HepG2 (cell line): ENCODE data around the gene MYL6. TPM values are rescaled to one million over a fixed set of nuclear protein-coding genes. Genes with fewer than 3 reads are reported as not detected.

ENCODE experiments used
- CEBPB ChIP-seq: IDR thresholded peaks from 2 replicates; pipeline ENCODE4 v1.6.1; 2011; ENCODE audit warnings: low read depth, low read length, improper control_type of control experiment, borderline replicate concordance
- MYC ChIP-seq: sonication (generic); formaldehyde crosslinking; IDR thresholded peaks from 2 replicates; pipeline ENCODE4 v1.9.0; 2021; ENCODE audit warnings: missing genetic modification reagents, borderline replicate concordance
- RBM39 ChIP-seq: fragments of 200-400 bp; formaldehyde crosslinking; IDR thresholded peaks from one replicate; pipeline ENCODE4 v1.6.1; 2018; ENCODE audit warnings: antibody characterized with exemption, mild to moderate bottlenecking, low read depth, low read length; ENCODE audit not compliant: poor library complexity, severe bottlenecking
- RCOR2 ChIP-seq: IDR thresholded peaks from 2 replicates; pipeline ENCODE4 v1.6.1; 2016; ENCODE audit warnings: missing biosample characterization, missing genetic modification reagents
- REXO4 ChIP-seq: sonication (generic); formaldehyde crosslinking; IDR thresholded peaks from 2 replicates; pipeline ENCODE4 v1.8.0; 2022; ENCODE audit warnings: missing genetic modification reagents, mild to moderate bottlenecking, borderline replicate concordance
- RFX3 ChIP-seq: IDR thresholded peaks from 2 replicates; pipeline ENCODE4 v1.6.1; 2016; ENCODE audit warnings: missing biosample characterization, missing genetic modification reagents
- RORA ChIP-seq: sonication (generic); formaldehyde crosslinking; IDR thresholded peaks from 2 replicates; pipeline ENCODE4 v1.5.0; 2020; ENCODE audit warnings: mild to moderate bottlenecking, missing genetic modification reagents, moderate library complexity
- SIN3B ChIP-seq: fragments of 150-350 bp; IDR thresholded peaks from 2 replicates; pipeline ENCODE4 v1.6.1; 2014; ENCODE audit warnings: low read length
- SMARCE1 ChIP-seq: fragments of 450-650 bp; IDR thresholded peaks from 2 replicates; pipeline ENCODE4 v1.6.1; 2017; ENCODE audit warnings: borderline replicate concordance
- SNAI1 ChIP-seq: sonication (generic); formaldehyde crosslinking; IDR thresholded peaks from 2 replicates; pipeline ENCODE4 v1.5.0; 2020; ENCODE audit warnings: mild to moderate bottlenecking, missing genetic modification reagents, borderline replicate concordance
- TMF1 ChIP-seq: sonication (generic); formaldehyde crosslinking; IDR thresholded peaks from 2 replicates; pipeline ENCODE4 v1.8.1; 2022; ENCODE audit warnings: low read depth, missing genetic modification reagents
- ZBTB21 ChIP-seq: sonication (generic); formaldehyde crosslinking; IDR thresholded peaks from 2 replicates; pipeline ENCODE4 v1.4.0; 2020; ENCODE audit warnings: missing genetic modification reagents
- ZNF652 ChIP-seq: IDR thresholded peaks from 2 replicates; pipeline ENCODE4 v1.6.1; 2016; ENCODE audit warnings: low read depth, borderline replicate concordance
- ZNF674 ChIP-seq: sonication (generic); formaldehyde crosslinking; IDR thresholded peaks from 2 replicates; pipeline ENCODE4 v1.5.0; 2020; ENCODE audit warnings: low read depth, mild to moderate bottlenecking, missing genetic modification reagents
- ZNF850 ChIP-seq: sonication (generic); formaldehyde crosslinking; conservative IDR thresholded peaks from 2 replicates; pipeline ENCODE4 v1.9.0; 2021; ENCODE audit warnings: mild to moderate bottlenecking, missing genetic modification reagents
- polyA plus RNA-seq, 8 experiments: library from polyadenylated mRNA; depleted of rRNA in 3 of 8; stranded (reverse) in 7 of 8; unstranded in 1 of 8; fragments of >200 nt; fragmentation: Illumina TruSeq in 4 of 8; extraction: Trizol in 4 of 8; gene quantifications; 2 replicates each; pipeline versions ENCODE4 v1.2.1 to v1.2.3, GENCODE V29; 2011 to 2016; ENCODE audit warnings: low read depth in 4 of 8, missing spikeins in 1 of 8, mixed read lengths in 1 of 8; ENCODE audit not compliant: insufficient read depth in 1 of 8
- total RNA-seq, 5 experiments: library from RNA; depleted of rRNA; stranded (reverse); fragments of >200 nt; fragmentation: Illumina TruSeq; extraction: Trizol; gene quantifications; 2 replicates each; pipeline ENCODE4 v1.2.3, GENCODE V29; 2016; ENCODE audit warnings: low read depth in 1 of 5
- TF ChIP-seq, protein P1 (sequence below), 2 experiments: sonication (generic) in 1 of 2; formaldehyde crosslinking in 1 of 2; IDR thresholded peaks; 2 replicates each; pipeline versions ENCODE4 v1.6.1 to v1.9.0; 2014 to 2022; ENCODE audit warnings: antibody characterized with exemption in 1 of 2, borderline replicate concordance in 1 of 2, inconsistent platforms in 1 of 2, low read depth in 1 of 2, missing genetic modification reagents in 1 of 2
- TF ChIP-seq, protein P2 (sequence below): sonication (generic); formaldehyde crosslinking; IDR thresholded peaks from 2 replicates; pipeline ENCODE4 v1.5.1; 2020; ENCODE audit warnings: mild to moderate bottlenecking, missing genetic modification reagents, moderate library complexity
- TF ChIP-seq, protein P3 (sequence below): IDR thresholded peaks from 2 replicates; pipeline ENCODE4 v1.6.1; 2016; ENCODE audit warnings: low read depth
- TF ChIP-seq, protein P4 (sequence below): sonication (generic); formaldehyde crosslinking; IDR thresholded peaks from 2 replicates; pipeline ENCODE4 v1.4.0; 2020; ENCODE audit warnings: missing genetic modification reagents

The MYL6 gene
- total and polyA plus RNA-seq, 2 of the 13 experiments (the other 11 are each of a cell fraction or from before 2014, with no cell fraction given) = 1,127 to 1,192 TPM

DNA sequence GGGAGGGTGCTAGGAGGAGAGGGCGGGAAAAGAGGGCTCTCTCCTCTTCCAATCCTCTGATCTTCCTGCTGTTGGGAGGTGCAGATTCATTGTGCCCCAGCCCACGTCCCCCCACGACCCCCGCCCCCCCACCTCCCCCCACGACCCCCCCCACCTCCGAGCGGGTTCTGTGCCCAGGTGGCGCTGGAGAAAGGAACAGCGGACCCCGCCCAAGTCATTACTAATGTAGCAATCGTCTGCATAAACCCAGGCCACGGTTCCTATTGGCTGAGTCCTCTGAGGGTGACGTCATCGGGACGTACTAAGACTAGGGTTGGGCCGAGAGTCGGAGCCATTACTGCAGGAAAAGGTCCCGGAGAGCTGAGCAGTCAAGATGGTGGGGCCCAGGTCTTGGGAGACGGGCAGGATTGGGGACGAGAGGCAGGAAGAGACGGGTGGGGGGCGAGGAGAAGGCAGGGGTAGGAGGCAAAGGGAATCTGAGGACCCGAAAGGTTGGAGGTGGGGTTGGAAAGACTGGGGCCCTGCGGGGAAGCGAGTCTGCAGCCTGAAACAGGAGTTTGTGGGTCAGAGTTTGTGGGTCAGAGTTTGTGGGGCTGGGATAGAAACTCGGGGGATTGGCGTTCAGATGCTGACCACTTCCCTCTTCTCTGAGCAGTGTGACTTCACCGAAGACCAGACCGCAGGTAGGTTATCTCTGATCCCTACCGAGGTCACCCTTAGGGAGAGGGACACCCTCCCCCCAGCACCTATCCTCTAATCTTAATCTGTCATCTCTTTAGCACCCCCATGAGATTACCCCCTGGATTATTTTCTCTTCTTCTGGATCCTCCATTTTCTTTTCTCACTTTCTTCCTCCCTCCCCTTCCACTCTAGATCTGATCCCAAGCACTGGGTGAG, at the start of gene MYL6 (continued):
- TF ChIP-seq, protein P1, sequence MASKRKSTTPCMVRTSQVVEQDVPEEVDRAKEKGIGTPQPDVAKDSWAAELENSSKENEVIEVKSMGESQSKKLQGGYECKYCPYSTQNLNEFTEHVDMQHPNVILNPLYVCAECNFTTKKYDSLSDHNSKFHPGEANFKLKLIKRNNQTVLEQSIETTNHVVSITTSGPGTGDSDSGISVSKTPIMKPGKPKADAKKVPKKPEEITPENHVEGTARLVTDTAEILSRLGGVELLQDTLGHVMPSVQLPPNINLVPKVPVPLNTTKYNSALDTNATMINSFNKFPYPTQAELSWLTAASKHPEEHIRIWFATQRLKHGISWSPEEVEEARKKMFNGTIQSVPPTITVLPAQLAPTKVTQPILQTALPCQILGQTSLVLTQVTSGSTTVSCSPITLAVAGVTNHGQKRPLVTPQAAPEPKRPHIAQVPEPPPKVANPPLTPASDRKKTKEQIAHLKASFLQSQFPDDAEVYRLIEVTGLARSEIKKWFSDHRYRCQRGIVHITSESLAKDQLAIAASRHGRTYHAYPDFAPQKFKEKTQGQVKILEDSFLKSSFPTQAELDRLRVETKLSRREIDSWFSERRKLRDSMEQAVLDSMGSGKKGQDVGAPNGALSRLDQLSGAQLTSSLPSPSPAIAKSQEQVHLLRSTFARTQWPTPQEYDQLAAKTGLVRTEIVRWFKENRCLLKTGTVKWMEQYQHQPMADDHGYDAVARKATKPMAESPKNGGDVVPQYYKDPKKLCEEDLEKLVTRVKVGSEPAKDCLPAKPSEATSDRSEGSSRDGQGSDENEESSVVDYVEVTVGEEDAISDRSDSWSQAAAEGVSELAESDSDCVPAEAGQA (IDR thresholded peaks at IDR 0.05; ENCODE audit: low read depth) = peak; percentile 58; the same call in 1 of the 2 replicates
- TF ChIP-seq, protein P1 (CRISPR knock-in tag; IDR thresholded peaks at IDR 0.05; ENCODE audit: borderline replicate concordance) = no peak
- TF ChIP-seq ZBTB21 = peak; percentile 57; the same call in 1 of the 2 replicates
- no peak for TF ChIP-seq ZNF674
- TF ChIP-seq RBM39 = no peak
- no peak for TF ChIP-seq TMF1
- no peak for TF ChIP-seq RFX3 (CRISPR knock-in tag)
- TF ChIP-seq SNAI1 = no peak
- no peak for TF ChIP-seq SIN3B
- TF ChIP-seq RCOR2 = no peak
- peak; percentile 89 for TF ChIP-seq CEBPB
- TF ChIP-seq MYC = no peak; the same call in 1 of the 2 replicates
- TF ChIP-seq, protein P2, sequence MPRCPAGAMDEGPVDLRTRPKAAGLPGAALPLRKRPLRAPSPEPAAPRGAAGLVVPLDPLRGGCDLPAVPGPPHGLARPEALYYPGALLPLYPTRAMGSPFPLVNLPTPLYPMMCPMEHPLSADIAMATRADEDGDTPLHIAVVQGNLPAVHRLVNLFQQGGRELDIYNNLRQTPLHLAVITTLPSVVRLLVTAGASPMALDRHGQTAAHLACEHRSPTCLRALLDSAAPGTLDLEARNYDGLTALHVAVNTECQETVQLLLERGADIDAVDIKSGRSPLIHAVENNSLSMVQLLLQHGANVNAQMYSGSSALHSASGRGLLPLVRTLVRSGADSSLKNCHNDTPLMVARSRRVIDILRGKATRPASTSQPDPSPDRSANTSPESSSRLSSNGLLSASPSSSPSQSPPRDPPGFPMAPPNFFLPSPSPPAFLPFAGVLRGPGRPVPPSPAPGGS = peak; percentile 73; the same call in 1 of the 2 replicates
- TF ChIP-seq REXO4 (CRISPR knock-in tag) = no peak
- no peak; the same call in 1 of the 2 replicates for TF ChIP-seq ZNF652 (CRISPR knock-in tag)
- no peak for TF ChIP-seq SMARCE1
- TF ChIP-seq ZNF850 (CRISPR knock-in tag) = 0 out of 2 replicates have a peak, but pooled peaks have one; percentile 53
- TF ChIP-seq, protein P3, sequence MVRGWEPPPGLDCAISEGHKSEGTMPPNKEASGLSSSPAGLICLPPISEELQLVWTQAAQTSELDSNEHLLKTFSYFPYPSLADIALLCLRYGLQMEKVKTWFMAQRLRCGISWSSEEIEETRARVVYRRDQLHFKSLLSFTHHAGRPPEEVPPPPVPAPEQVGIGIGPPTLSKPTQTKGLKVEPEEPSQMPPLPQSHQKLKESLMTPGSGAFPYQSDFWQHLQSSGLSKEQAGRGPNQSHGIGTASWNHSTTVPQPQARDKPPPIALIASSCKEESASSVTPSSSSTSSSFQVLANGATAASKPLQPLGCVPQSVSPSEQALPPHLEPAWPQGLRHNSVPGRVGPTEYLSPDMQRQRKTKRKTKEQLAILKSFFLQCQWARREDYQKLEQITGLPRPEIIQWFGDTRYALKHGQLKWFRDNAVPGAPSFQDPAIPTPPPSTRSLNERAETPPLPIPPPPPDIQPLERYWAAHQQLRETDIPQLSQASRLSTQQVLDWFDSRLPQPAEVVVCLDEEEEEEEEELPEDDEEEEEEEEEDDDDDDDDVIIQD (CRISPR knock-in tag) = no peak
- TF ChIP-seq, protein P4, sequence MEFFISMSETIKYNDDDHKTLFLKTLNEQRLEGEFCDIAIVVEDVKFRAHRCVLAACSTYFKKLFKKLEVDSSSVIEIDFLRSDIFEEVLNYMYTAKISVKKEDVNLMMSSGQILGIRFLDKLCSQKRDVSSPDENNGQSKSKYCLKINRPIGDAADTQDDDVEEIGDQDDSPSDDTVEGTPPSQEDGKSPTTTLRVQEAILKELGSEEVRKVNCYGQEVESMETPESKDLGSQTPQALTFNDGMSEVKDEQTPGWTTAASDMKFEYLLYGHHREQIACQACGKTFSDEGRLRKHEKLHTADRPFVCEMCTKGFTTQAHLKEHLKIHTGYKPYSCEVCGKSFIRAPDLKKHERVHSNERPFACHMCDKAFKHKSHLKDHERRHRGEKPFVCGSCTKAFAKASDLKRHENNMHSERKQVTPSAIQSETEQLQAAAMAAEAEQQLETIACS (CRISPR knock-in tag) = no peak
- TF ChIP-seq RORA (CRISPR knock-in tag) = no peak
